Right lobe of liver (tissue), 4 donors: ENCODE measurements around the gene KCNQ2.

Source experiments
- CTCF ChIP-seq, 4 donors: fragments of 200-600 bp in 3 of 4; fragments of 450-650 bp in 1 of 4; IDR thresholded peaks; one replicate each; pipeline versions ENCODE4 v1.5.1 to v1.8.0; 2016 to 2022; ENCODE audit warnings: antibody characterized with exemption in 4 of 4, mild to moderate bottlenecking in 2 of 4
- POLR2A ChIP-seq: fragments of 450-650 bp; IDR thresholded peaks from one replicate; pipeline ENCODE4 v1.6.1; 2017; ENCODE audit warnings: antibody characterized with exemption, mild to moderate bottlenecking
- donor health status: DM: no; HTN: no; CAD: no.
- donor health status: DM: no; HTN: no; CAD: no.
- donor health status: DM: no; HTN: yes; CAD: no.

GRCh38 chr20:63434599-63435378 lies 37.7 kb downstream of the KCNQ2 start:
- TF ChIP-seq CTCF (IDR thresholded peaks at IDR 0.05) (peak; percentile 50 to 61 (median 61)), POLR2A (no peak)
